Colon (tissue), 2 donors: Measurements from ENCODE around the gene HID1.

Experiments
- FAIRE-seq: peaks from 2 replicates; lab custom pipeline; 2012; peaks lifted over from hg19 to GRCh38; lab: Jason Lieb, UNC
- donor health status: control.
- donor health status: control.

The HID1 gene

DNA sequence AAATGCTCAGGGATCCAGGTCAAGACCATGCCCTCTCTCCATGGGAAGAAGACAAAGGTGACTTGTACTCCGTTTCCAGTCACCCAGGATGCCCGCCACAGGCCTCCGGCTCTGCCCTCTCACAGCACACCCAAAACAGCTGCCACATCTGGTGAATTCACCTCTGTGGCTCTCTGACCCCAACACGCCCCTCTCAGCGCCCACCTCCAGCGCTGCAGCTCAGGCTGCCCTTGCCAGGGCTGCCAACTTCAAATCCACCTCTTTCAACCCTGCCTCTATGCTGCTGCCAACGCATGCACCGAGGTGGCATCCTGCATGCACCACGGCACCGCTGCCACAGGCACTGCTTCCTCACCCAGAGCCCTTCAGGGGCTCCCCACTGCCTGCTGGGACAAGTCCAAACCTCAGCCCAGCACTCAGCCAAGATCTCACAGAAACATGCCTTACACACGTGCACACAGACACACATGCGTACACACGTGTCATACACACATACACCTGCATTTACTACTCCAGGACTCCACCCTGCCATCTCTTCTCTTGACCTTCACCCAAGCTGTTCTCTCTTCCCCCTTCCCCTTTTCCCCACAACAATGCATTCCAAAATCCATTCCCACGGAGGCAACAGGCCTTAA is 7.5 kb downstream of the HID1 start:
- no peak for FAIRE-seq

- FAIRE-seq = no peak
These were observed 8.3 kb downstream of the HID1 start for GRCh38 chr17:74964246-74964761.

DNA sequence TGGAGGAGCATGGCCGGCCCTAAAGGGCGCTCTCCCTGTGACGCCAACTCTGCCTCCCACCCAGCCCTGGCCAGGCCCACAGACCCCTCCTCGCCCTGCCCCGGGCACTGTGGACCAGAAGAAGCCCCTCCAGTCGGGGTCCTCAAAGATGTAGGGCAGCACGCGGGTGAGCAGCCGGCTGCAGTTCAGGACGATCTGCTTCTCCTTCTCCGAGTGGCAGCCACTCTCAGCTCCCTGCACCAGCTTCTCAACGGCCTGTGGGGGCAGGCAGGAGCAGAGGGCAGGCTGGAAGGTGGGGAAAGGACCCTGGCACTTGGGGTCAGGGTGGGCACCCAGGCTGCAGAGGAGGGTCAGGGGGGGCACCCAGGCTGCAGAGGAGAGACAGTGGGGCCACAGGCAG is 8.9 kb downstream of the HID1 start:
- FAIRE-seq = no peak

GRCh38 chr17:74962622-74963394 is 9.8 kb downstream of the HID1 start:
- no peak for FAIRE-seq

DNA sequence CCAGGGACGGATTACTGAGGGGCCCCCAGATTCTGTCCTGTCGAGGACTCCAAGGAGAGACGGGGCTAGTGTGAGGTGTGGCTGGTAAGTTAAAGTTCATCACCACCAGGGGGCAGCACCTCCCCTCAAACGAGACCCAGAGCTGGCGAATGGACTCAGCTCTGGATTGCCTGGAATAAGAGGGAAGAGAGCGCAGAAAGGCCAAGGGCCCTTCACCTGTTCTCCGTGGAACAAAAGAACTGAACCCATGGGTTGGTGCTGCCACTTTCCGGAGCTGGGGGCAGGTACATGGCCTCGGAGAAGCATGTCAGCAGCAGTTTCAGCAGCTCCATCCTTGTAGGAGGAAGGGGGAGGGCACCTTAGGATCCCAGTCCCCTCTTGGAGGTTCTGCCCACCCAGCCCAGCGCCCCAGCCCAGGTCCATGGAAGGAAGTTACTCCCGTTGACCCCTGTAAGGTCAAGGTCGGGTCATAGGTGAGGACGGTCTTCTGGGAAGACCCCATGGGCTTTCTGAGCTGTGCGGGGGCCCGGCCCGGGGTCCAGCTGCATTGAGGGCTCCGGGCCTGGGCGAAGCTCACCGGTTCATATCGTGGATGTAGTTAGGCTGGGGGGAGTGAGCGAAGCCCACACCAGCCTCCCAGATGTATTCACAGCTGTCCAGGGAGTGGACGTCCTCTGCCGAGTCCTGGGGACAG is 10.8 kb downstream of the HID1 start:
- FAIRE-seq = no peak

GRCh38 chr17:74960570-74961342 is 11.8 kb downstream of the HID1 start:
- no peak for FAIRE-seq

DNA sequence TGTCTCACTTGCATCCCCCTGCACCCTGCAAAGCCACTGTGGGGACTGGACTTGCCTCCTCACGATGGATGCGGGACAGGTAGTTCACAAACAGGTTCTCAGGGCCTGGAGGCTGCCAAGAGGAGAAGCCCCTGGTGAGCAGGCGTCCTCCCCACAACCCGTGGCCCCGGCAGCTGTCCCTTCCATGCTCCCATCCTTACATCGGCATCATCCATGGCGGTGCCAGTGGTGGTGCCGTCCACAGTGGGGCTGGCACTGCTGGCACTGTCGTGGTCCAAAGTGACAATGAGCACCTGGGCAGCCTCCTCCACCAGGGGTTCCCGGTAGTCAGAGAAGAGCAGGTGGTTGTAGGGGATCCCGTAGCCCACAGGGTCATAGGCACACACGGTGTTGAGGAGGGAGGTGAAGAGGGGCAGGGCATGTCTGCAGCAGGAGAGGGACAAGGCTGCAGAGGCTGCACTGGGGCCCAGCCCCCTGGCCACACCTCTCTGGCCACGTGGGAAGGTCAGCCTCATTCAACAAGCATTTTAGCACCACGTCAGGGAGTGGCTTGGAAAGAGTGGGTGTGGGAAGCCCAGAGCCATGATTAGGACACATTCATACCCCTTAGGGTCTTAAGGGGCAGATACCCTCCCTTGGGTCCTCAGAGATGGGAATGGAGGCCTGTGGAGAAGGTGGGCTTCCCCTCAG is 12.6 kb downstream of the HID1 start:
- FAIRE-seq = no peak

- FAIRE-seq = no peak
These were observed 14.4 kb downstream of the HID1 start for GRCh38 chr17:74957935-74958740.

DNA sequence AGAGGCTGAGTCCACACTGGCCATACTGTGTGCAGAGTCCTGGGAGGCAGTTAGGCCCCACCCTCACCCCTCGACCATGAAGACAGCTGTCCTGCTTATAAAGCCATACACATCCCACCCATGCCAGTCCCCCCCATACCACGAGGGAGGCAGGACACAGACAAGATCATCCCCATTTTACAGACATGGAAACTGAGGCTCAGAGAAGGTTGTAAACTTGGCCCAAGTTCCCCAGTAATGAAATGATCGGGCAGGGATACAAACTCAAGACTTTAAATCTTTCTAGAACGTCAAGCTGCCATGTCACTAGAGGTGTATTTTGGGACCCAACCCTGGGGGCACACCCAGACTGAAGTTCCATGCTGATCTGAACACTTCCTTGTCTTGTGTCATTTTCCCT is 16.5 kb downstream of the HID1 start:
- no peak for FAIRE-seq

- FAIRE-seq = no peak
These were observed 17.7 kb downstream of the HID1 start for GRCh38 chr17:74954665-74955421.

DNA sequence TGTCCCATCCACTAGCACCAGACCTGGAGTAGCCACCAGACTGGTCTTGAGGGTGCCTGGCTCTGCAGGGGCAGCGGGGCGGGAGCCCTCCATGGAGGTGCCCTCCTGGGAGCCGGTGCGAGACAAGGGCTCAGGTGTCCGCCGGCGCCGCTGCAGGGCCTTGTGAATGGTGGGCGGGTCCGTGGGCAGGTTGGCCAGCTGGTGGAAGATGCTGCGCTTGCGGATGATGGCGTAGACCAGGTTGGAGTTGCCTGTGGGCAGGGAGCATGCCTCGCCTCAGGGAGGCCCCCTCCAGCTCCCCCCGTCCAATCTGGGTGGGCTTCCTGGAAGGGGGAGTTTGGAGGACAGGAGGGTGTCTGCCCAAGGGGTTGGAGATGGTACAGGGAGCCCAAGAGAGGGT is 18.4 kb downstream of the HID1 start:
- FAIRE-seq = no peak

DNA sequence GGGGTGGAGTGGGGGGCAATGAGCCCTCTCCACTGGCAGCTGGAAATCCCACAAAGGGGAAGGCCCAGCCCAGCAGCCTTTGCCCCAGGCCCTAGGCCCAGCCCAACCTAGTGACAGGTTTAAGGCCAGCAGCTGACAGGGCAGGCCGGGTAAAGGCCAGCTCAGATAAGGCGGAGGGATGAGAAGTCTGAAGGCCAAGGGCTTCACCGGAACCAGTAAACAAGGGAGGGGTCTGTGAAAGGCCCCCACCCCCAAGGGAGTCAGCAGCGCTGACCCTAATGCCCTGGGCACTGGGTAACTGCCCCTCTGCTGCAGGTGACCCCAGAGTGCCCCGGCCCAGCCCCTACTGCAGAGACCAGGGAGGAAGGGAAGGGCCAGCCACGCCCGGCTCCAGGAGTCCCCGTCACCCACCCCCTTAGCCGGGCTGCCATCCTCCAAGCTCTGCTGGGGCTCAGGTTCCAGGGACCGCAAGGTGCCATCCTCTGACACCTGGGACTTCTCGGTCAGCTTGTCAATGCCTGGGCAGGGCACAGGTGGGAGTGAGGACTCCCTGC is 19.3 kb downstream of the HID1 start:
- no peak for FAIRE-seq

- no peak for FAIRE-seq
These were observed 20.0 kb downstream of the HID1 start for GRCh38 chr17:74952431-74953133.

- FAIRE-seq = no peak
These were observed 20.7 kb downstream of the HID1 start for GRCh38 chr17:74951680-74952421.

GRCh38 chr17:74951065-74951464 is 21.5 kb downstream of the HID1 start:
- FAIRE-seq = no peak

GRCh38 chr17:74950207-74950606 is 22.4 kb downstream of the HID1 start:
- FAIRE-seq = no peak

- FAIRE-seq = no peak
These were observed 23.0 kb downstream of the HID1 start for GRCh38 chr17:74949455-74950115.
